Stimulated activated CD4-positive, alpha-beta T cell treated with anti-CD3 and anti-CD28 coated beads, Interleukin-12 subunit alpha, Interleukin-12 subunit beta, amount 100 ng/mL, for 4 hours (primary cell): ENCODE measurements around the gene MRPS34.
"Not testable (repeated sequence)": the region's sequence is repeated elsewhere in the genome, so short reads cannot be mapped to it uniquely, and the experiment has no call there.

Source experiments
- DNase-seq: peaks from one replicate; pipeline ENCODE4 v3.0.0-alpha.2; 2020

The MRPS34 gene

DNA sequence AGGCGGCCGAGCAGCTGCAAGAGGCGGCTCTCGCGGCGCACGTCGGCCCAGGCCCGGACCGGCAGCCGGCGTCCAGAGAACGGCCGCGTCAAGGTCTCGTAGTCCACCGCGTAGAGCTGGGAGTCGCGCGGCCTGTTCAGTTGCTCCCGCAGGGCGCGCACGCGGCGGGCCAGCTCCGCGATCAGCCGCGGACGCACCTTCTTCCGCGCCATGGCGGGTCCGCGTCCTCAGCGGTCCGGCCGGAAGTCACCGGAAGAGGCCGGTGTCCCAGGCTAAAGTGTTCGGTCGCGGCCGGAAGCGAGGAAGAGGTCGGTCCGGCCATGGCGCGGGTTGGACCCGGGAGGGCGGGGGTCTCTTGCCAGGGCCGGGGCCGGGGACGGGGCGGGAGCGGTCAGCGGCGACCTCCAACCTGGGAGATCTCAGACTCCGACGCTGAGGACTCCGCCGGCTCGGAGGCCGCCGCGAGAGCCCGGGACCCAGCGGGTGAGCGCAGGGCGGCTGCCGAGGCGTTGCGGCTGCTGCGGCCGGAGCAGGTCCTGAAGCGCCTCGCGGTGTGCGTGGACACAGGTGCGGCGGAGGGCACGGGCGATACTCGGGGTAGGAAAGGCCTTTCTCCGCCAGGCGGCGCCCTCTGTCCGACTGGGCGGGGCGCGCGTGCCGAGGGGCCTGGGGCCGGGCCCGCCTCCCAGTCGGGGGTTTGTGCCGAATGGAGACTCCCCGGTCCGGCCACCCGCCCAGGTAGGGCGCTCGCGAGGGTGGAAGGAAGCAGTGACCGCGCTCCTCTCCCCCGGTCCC, at the start of gene MRPS34:
Gene MRPS34 (minus strand): TSS at position 227 of the 795 bp plus-strand sequence. CDS start 15 bp downstream, at position 212.
- DNase-seq, result peak; percentile 80

DNA sequence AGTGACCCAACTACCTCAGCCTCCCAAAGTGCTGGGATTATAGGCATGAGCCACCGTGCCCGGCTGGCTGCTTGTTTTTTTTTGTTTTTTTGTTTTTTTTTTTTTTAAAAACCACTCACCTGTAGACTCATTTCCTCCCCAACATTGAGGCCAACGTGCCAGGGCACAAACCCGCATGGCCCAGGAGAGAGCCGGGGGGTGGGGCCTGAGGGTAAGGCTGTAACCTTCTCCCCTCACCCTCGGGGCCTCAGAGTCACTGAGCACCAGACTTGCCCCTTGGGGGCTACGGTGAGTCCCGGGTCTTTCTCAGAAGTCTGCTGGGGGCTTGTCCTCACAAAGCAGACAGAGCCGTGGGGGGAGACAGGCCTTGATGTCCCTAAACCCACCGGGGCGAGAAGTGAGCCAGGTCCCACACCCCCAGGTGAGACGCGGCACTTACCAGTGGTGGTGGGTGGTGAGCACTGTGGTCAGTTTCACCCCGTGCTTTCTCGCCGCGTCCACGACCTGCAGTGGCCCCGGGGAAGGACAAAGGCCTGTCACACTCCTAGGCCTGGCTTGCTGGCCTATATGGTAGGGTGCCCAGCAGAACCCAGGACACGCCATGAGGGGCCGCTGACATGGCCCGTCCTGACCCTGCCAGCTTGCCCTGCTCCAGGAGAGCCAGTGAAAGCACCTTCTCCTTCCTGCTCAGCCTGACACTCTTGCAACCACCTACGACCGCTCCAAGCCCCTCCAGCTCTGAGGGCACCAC, 49.1 kb upstream of the MRPS34 start:
- DNase-seq, result no peak

DNA sequence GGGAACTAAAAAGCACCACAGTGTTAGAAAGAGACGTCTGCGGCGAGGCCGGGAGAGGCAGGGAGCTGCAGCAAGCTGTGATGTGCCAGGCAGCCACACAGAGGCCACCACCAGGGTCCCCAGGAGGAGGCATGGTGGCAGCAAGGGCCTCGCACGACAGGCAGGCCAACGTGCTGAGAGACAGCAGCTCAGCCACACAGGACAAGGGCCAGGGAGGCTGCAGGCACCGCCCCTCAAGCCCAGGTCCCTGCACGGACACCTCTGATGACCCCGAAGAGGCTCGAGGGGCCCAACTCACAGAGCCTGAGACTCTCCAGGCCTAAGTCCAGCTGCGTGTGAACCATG, 48.0 kb upstream of the MRPS34 start:
- DNase-seq, result no peak

DNA sequence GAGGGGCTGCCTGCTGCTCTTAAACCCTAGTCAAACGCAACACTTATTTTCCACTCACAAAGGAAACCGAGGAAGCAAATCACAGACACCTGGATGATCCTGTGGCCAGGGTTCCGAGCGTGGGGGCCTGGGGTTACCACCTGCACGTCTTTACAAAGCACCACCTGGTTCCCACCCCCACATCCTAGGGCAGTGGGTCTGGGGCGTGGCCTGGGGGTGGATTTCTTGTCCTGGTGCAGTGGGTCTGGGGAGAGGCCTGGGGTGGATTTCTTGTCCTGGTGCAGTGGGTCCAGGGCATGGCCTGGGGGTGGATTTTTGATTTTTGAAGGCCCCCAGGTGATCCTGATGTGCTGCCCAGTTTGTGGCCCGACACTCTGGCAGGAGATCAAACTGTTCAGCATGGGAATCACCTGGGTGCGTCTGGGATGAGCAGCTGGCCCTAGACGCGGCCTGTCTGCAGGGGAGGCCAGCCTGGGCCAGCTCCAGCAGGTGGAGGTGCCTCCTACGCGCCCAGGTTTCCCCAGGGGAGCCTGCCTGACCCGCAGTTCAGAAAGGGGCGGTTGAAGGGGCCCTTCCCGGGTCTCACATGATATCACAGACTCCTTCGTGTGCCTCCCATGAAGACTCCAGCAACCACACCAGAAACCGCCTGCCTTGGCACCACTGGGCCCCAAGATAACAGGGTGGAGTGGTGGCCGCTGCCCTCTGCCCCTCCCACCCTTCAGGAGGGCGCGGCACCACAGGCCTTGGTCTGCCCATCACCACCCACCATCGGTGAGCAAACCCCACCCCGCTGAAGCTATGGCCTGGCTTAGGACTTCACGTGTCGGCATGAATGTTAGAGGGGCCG, 47.4 kb upstream of the MRPS34 start:
- DNase-seq, result no peak

DNA sequence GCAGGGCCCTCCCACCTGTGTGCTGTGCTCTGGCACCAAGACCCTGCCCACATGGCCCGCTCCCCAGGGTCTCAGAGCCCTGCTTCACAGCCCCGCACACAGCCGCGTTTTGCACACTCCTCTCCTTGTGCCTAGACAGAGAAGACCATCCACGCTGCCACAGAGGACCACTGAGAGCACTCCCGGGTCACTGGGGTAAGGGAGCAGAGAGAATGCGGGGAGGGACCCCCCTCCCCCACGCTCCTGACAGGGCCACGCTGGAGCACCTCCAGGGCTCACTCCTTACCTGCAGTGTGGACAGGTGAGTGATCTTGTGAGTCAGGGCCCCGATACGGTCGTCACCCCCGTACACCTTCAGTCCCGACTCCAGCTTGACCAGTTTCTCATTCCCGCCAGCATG, 46.7 kb upstream of the MRPS34 start:
- no peak for DNase-seq

DNA sequence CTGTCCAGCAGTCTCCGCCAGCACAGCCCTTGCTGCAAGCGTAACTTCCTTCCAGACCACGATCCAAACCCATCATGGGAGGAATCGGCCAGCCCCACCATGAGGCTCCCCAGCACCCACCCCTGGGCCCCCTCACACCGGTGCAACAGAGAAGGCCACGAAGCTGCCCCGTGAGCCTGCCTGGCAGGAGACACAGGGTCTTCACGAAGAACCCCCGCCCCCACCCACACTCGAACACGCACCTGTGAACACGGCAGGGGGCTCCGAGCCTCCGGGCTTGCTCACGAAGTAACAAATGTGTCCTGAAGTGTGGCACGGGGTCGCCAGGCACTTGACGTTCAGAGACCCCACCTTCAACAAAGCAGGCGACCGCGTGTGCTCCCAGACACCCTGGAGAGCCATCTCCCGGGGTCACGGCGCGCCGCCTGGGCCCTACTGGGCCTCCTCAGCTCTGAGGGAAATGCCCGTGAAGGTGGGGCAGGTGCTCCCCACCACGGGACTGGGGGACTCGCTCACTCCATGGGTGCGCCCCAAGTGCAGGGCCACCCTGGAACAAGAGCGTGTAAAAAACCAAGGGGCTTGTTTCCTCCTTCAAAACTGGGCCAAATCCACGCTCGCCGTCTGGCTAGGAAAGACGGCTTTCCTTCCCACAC, 46.1 kb upstream of the MRPS34 start:
- DNase-seq, result no peak

DNA sequence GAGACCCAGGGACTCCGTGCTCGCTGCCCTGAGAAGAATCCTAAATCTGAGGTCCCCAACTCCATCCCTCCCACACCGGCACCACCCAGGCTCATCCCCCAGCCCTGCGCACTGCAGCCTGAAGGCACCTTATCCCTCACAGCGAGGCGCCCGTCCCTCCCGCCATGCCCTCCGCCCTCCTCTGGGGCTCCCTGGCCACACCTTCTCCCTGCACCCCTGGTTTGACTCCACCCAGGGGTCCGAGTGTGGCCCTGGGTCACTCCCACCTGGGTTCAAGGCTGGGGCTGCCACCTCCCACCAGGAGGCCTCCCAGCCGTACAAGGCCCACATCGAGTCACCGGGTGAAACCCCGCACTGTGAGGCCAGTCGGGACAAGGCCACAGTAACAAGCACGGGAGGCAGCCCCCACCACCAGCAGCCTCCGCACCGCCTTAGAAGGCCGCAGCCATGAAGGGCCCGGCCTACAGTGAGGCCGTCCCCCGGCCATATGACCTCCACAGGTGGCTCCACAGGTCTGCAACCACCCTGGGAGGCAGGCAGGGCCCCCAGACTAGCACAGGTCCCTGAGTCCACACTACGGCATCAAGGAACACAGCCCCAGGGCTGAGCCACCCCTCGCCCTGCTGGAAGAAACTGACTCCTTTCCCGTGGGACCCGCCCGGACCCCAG, 45.4 kb upstream of the MRPS34 start:
- DNase-seq, result no peak

DNA sequence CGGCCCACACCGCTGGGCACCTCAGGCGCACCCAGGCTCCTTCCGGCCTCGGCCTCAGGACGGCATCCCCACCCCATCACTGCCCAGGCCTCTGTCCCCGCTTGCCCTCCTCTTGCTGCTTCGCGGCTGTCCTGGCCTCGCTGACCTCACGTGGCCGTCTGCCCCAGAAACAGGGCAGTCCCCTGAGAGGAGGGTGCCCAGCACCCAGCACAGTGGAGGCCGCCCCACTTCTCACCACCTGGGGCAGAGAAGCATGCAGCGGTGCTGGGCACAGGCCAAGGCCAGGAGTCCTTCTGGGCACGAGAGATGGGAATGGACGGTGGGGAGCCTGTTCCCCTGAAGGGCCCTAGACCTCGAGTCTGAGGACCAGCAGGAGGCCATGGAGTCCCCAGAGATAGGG, 44.8 kb upstream of the MRPS34 start:
- DNase-seq, result no peak

DNA sequence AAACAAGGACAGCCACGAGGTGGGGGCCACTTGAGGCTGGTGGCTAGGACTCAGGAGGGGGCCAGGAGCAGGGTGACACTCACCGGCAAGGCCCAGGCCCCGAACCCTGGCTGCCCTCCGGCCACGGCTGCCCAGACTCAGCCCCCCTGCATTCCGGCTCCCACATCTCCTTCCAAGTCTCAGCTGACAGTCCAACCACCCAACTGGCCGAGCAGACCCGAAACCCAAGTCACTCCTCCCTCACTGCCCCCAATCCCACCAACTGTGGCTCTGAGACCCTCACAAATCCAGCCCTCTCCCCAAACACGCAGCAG, 44.3 kb upstream of the MRPS34 start:
- DNase-seq, result no peak

DNA sequence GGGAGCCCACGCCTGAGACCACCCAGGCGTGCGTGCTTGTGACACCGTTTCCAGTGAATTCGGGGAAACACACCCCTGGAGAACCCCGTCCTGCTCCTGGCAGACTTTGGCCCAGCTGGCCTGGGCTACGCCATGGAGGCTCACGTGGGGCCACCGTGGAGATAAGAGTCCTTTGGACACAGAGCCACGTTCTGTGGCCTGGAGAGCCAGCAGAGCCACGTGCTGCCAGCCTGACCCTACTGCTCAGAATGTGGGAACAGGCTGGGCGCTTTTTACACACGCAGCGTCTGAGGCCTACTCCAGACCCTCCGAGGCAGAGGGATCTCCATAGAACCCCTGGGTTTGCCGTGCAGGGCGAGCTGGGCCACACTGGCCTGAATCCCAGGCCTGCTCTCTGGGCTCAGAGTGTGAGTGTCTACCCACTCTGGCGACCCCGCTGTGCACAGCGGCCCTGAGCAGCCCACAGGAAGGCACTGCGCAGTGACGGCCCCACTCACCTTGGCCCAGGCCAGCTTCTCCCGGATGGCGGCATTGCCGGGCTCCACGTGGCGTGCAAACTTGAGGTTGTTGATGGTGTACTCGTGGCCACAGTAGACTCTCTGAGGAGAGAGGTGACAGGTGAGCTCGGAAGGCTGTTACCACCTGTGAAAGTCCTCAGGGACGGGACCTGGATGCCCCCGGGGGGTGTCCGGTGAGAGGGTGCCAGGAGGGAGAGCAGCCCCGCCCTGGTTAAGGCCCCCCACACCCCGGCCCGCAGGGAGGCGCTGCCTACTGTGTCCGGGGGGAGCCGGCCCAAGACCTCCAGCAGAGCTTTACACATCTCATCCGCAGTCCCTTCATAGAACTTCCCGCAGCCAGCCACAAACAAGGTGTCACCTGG, 43.7 kb upstream of the MRPS34 start:
- DNase-seq, result no peak

DNA sequence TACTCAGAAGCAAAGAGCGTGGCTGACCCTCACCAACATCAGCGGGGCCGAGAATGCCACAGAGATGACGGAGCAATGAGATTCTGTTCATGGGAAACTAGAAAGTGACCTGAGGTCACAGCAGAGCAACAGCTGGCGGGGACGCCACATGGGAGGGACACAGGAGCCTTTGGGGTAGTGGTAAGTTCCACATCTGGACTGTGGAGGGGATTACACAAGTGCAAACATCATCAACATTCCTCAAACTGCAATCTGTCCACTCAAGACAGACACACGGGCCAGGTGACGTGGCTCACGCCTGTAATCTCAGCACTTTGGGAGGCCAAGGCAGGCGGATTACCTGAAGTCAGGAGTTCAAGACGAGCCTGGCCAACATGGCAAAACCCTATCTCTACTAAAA, 42.5 kb upstream of the MRPS34 start:
- no peak for DNase-seq

DNA sequence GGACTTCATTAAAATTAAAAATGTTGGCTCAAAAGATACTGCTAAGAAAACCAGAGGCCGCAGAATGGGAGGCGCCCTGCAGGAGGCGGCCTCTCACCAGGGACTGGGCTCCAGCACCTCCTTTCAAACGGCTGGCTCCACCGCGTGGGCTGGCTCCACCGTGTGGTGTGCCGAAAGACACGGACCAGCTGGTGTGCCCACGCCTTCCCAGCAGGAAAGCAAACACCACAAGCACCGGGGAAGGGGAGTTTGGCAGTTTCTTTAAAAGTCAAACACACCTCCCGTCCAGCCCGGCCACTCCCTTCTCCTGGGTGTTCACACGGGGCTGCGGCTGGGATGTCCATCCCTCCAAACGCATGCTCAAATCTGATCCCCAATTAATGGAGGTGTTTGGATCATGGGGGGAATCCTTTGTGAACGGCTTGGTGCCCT, 39.8 kb upstream of the MRPS34 start:
- peak; percentile 49 for DNase-seq

DNA sequence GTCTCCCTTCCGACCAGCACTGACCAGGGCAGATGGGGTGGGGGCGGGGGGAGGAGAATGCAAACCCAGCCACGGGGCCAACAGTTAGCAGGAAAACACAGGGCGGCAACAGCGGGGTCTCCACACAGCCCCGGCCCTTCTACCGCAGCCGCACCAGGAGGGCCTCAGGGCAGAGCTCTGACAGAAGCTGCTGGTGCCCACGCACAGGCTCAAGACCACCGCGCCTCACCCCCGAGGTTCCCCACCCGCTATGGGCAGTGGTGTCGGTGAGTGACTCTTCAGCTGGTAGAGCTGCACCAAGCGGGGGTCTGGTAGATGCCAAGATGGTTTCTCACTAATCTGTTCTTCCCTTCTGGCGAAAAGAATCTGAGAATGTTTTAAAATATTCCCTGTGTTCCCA, 37.6 kb upstream of the MRPS34 start:
- DNase-seq, result no peak

DNA sequence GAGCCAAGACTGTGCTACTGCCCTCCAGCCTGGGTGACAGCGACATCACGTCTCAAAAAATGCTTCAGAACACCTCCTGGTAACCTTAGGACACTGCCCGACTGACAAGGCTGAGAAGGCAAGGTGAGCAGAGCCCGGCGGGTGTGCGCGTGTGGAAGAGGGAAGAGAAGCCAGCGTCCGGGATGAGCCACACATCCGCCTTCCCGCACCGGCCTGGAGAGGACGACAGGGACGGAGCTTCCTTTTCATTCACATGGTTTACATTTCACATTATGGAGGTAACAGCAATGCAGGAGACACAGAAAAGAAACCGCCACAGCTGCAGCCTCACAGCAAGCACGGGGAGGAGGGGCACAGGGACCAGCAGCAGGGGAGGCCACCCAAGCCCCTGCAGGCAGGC, 37.2 kb upstream of the MRPS34 start:
- no peak for DNase-seq

DNA sequence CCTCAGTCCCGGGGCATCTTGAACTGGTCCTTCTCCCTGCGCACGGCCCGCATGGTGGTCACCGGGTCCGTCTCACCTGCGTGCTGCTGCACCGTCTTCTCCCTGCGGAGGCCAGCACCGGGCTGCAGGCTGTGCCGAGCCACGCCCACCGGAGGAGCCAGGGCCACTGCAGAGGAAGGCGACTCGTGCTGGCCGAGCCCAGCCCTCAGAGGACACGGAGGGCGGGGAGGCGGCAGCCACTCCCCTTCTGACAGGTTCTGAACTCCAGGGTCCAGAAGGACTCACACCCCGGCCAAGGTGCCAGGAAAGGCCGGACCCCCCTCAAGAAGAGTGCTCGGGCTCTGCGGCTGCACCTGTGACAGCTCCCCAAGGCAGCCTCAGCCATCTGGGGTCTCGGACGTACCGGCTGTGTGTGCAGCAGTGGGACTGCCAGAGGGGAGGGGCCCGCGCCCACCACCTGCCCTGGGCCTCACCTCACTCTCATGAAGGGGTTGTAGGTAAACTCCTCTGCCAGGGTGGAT, 36.4 kb upstream of the MRPS34 start:
- no peak for DNase-seq

DNA sequence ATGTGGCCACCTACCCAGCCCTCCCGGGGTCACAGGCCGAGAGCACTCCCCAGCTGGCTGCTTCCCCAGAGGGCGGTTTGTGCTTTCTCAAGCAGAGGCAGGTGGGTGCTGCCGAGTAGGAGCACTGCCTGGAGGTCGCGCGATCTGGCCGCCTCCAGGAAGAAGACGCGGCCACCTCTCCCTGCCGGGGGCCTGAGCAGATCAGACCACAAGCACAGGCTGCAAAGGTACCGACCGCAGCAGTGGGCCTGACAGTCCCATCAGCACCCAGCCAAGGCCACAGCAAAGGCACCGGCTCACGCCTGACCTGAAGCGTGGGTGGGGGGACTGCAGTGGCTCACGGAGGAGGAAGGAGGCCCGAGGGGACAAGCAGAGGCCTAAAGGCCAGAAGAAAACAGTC, 35.8 kb upstream of the MRPS34 start:
- DNase-seq, result no peak

DNA sequence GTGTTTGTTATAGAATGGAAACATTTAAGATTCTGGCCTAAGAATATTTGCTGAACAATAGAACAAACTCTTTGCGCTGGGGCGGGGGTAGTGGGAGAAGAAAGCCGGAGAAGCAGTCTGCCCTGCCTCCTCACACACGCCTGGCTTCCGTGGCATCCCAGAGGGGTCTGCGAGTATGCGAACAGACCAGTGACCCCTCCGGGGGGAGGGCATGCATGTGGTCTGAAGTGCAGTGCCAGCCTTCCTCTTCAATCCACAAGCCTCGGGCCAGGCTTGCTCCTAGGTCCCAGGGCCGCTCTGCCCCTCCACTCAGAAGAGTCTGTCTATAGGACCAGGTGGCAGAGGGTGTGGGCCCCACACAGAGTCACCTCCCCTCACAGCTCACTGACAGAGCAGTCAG, 34.7 kb upstream of the MRPS34 start:
- DNase-seq, result no peak

DNA sequence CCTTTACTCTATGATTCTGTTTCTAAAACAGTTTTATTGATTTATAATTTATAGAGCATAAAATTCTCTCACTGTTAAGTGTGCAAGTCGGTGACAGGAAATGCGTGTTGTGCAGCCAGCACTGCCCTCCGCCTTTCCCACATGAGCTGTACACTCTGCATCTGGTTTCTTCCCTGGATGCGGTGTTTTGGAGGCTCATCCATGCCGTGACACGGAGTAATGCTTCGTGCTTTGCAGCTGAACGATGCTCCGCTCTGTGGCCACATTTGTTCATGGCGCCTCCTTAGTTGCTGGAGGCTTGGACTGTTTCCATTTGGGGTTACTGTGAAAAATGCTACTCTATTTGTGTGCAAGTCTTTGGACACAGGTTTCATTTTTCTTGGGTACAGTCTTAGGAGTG, 27.8 kb upstream of the MRPS34 start:
- DNase-seq, result no peak

DNA sequence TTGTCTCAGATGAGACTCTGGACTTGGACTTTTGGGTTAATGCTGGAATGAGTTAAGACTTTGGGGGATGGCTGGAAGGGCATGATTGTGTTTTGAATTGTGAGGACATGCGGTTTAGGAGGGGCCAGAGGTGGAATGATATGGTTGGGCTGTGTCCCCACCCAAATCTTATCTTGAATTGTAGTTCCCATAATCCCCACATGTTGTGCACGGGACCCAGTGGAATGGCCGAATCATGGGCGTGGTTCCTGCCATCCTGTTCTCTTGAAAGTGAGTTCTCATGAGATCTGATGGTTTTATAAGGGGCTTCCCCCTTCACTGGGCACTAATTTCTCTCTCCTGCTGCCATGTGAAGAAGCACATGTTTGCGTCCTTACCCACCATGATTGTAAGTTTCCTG, 26.3 kb upstream of the MRPS34 start:
- not testable (repeated sequence) for DNase-seq

DNA sequence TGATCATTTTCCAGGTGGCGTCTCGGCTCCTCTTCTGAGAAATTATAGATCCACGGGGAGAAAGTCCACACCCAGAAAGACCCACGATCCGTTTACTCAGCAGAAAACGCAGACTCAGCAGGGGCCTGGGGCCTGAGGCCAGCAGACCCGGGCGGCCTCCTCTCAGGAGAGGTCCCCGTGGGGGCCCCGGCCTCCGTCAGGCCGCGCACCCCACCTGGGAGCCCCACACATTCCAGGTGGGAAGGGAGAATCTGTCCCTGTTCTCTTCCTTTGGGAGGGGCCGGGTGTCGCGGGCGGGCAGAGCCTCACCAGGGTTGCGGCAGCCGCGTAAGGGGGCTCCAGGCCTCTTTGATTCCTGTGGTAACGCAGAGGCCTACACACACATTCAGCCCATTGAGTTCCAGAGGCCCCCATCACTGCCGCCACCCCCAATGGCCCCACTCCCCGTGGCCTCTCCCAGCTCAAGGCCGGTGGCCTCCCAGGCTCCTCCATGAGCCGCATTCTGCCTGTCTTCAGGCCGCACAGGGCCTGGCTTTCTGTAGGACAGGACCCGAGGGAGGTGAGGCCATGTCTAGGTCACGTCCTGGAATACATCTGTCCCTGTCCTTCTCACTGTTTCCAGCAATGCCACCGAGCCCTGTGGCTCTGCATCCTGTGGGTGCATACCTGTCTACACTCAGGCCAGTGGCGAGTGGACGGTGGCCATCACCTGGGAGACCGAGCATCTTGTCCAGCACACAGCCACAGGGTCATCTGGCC, 22.2 kb upstream of the MRPS34 start:
- DNase-seq, result no peak
